T-helper 1 cell (primary cell): ENCODE measurements around the gene SGCE.

Source experiments
- DNase-seq, 5 donors: peaks; one replicate each; pipeline ENCODE4 v3.0.0-alpha.2; 2012 to 2020

Gene SGCE

GRCh38 chr7:94562525-94562924 is 93.4 kb downstream of the SGCE start:
- DNase-seq: no peak

DNA sequence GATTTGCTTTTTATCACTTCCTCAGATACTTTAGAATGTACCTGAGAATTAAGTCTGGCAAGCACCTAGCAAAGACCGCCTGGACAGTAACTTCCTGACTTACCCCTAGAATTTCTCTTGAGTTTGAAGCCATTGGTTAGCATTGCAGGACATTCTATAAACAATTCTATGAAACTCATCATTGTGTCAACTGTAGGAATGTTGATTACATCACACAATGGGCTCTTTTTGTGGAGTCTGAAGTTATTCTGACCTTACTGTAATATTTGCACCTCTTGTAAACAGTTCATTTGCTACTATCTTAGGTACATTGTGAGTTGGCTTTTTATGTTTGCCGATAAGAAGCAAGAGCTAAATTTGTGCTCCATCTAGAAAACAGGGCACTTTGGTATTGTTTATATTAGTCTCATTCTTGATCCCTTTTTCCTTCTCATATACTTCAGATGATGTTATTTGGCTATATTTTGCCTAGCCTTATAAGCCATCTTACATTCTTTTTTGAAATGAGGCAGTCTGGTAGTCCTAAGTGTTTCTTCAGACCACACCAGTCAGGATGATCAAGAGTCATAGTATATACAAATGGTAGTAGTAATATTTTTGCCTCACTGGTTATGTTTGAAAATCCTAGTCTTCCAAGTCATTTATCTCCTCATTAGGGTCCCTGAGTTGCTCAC is 94.0 kb downstream of the SGCE start:
- no peak for DNase-seq

DNA sequence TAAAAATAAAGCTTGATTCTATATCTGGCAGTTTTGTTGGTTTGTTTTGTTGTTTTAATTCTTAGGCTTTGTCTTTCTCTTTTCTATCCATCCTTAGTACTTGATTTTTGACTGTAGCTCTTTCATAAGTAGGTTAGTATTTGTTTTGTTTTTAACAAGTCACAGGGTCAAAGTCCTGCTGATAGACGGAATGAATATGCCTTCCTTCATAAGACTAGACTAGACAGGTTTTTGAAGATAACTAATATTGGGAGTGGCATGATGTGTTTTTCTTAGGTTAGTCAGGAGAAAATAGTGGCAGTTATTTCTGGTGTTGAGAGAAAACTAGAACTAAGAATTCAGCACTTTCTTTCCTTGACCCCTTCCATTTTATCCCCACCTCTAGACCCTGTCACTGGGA is 96.0 kb downstream of the SGCE start:
- no peak for DNase-seq

DNA sequence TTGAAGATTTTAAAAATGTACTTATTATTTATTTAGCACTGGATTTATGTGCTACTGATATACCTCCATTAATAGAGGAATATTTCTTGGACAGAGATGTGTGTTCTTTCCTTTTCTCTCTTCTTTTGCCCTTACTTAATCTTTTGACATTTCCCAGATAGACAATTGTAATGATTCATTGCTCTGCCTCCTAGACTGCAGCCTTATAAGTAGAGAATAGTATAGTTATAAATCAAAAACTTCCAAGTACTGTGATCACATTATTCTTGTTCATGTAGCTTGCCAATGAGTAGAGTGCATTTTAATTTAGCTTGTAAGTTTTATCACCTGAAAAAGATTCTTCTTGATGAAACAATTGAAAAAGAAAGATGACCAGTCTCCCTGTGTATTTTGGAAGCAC is 98.7 kb downstream of the SGCE start:
- no peak for DNase-seq

GRCh38 chr7:94556028-94556427 is 99.9 kb downstream of the SGCE start:
- DNase-seq: no peak

DNA sequence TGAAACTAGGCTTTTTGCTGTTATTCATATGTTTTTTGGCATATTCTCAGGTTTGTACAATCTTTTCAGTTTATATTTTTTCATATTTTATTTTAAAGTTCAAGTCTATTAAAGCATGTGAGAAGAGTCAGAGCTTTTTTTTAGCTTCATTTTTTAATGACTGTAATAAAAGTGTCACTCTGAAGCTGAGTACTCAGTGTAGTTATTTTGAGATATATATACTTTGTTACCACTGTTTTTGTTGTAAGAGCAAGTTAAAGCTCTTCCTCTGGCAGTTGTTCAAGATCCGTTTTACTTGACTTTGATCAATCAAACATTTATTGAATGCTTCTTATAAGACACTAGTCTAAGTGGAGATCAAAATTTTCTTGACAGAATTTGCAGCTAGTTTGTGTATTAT is 108.8 kb downstream of the SGCE start:
- DNase-seq: no peak

DNA sequence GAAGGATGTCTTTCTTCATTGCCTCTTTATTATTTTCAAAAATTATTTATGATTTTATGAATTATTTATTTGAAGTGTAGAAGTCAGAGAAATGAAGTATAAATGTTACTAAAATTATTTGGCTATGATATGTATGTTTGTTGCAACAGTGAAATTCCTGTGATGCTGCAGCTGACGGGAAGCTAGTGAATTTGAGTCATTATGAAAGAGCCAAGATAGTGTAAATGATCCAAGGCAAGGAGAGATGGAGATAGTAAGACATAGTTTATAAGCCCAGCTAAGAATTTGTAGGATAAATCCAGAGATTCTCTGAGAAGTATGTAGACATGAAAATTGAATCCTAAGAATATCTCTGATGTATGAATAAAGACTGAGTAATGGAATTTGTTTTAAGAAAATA is 115.5 kb downstream of the SGCE start:
- no peak for DNase-seq
